ENCODE data around the gene KLK14. TPM values are rescaled to one million over a fixed set of nuclear protein-coding genes. Genes with fewer than 3 reads are reported as not detected.

KLK14 gene
- total and polyA plus RNA-seq, 10 of the 15 experiments (the other 5 are each of a cell fraction or from before 2014, with no cell fraction given), result not detected

DNA sequence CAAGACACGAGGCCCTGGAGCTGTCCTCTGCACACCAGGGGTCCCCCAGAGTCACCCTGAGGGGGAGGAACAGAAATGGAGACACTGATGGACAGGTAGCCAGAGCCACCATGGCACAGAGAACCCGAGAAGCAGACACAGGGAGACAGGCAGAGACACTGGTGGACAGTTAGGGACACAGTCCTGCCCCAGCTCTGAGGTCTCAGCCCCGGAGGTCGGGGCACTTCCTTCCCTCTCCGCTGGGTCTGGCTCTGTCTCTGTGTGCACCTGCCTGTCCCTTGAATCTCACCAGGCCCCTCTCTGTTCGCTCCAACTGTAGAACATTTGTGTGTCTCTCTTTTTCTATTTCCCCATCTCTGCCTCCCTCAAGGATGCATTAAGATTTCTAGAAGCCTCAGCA lies 4.6 kb downstream of the KLK14 start:
- Histone ChIP-seq H3K4me3 (no peak overlapping the region), H3K79me2 (ENCODE audit: control insufficient read depth, insufficient read depth, low read length) (no peaks in the 10 kb centered on the region), H3K4me2 (ENCODE audit: control insufficient read depth, insufficient read depth) (no peak overlapping the region), H3K4me1 (ENCODE audit: control insufficient read depth, insufficient read depth, low read length) (no peaks in the 10 kb centered on the region), H4K20me1 (ENCODE audit: control insufficient read depth, insufficient read depth) (no peaks in the 10 kb centered on the region), H2AFZ (ENCODE audit: control insufficient read depth, low read depth, low read length) (no peak overlapping the region), H3K9me3 (replicated peaks; ENCODE audit: control insufficient read depth, insufficient read depth, low read length) (no peaks in the 10 kb centered on the region), H3K27me3 (replicated peaks in 1 of 2; ENCODE audit: control insufficient read depth in 2 of 2, insufficient read depth in 2 of 2, low read length in 1 of 2) (no peaks in the 10 kb centered on the region), H3K27ac (ENCODE audit: control insufficient read depth, insufficient read depth) (no peak overlapping the region), H3K9ac (ENCODE audit: control insufficient read depth, insufficient read depth, low read length) (no peak overlapping the region), H3K36me3 (ENCODE audit: control insufficient read depth in 2 of 2, insufficient read depth in 2 of 2, low read length in 1 of 2) (no peaks in the 10 kb centered on the region)
- intact Hi-C loops (cut with micrococcal nuclease; ENCODE audit: unreplicated experiment) (no loop called here), in situ Hi-C loops (cut with MboI) (no loop called here)
- 16% methylated on average over 6 of the region's 6 CpGs for WGBS (ENCODE audit: insufficient coverage, insufficient replicate concordance, low lambda C conversion rate, missing lambda C conversion rate)
- ChIA-PET RAD21 (ENCODE audit: unreplicated experiment) (no interaction called here), POLR2A (no interaction called here), CTCF (no interaction called here), SMC1A (ENCODE audit: uncharacterized antibody, unreplicated experiment) (no interaction called here)
- ATAC-seq (no peak), FAIRE-seq (no peak), DNase-seq (ENCODE audit: low read depth, low spot score) (no peak)
- BruUV-seq (replicated peaks), result no TSS peak
- no peak for TF ChIP-seq NR2C2 (IDR thresholded peaks at IDR 0.05; ENCODE audit: borderline replicate concordance, control insufficient read depth, insufficient read length, low read depth)
- TF ChIP-seq SMC3 (IDR thresholded peaks at IDR 0.05; ENCODE audit: borderline replicate concordance, low read length), result no peak
- no peak for TF ChIP-seq ETV6 (conservative IDR thresholded peaks at IDR 0.05 in 1 of 2, IDR thresholded peaks at IDR 0.05 in 1 of 2; ENCODE audit: borderline replicate concordance in 1 of 2, low read depth in 1 of 2)
- TF ChIP-seq EGR1 (IDR thresholded peaks at IDR 0.05; ENCODE audit: borderline replicate concordance in 1 of 2, low read depth in 2 of 2, low read length in 2 of 2), result no peak
- no peak for TF ChIP-seq FOXM1 (IDR thresholded peaks at IDR 0.05; ENCODE audit: low read depth, low read length)
- no peak for TF ChIP-seq KDM1A (IDR thresholded peaks at IDR 0.05; ENCODE audit: borderline replicate concordance)
- no peak for TF ChIP-seq CEBPB (IDR thresholded peaks at IDR 0.05; ENCODE audit: borderline replicate concordance in 1 of 2, low read depth in 2 of 2, low read length in 2 of 2)
- no peak for TF ChIP-seq POLR2A (IDR thresholded peaks at IDR 0.05; ENCODE audit: low read depth, low read length)
- TF ChIP-seq GABPA (IDR thresholded peaks at IDR 0.05; ENCODE audit: low read depth), result no peak
- no peak for TF ChIP-seq CBX5 (IDR thresholded peaks at IDR 0.05; ENCODE audit: low read depth)
- TF ChIP-seq MEF2B (IDR thresholded peaks at IDR 0.05; ENCODE audit: partially characterized antibody, poor library complexity, severe bottlenecking), result no peak
- no peak for TF ChIP-seq ZNF274 (IDR thresholded peaks at IDR 0.05; ENCODE audit: insufficient read depth, insufficient read length)
- TF ChIP-seq, protein P1, sequence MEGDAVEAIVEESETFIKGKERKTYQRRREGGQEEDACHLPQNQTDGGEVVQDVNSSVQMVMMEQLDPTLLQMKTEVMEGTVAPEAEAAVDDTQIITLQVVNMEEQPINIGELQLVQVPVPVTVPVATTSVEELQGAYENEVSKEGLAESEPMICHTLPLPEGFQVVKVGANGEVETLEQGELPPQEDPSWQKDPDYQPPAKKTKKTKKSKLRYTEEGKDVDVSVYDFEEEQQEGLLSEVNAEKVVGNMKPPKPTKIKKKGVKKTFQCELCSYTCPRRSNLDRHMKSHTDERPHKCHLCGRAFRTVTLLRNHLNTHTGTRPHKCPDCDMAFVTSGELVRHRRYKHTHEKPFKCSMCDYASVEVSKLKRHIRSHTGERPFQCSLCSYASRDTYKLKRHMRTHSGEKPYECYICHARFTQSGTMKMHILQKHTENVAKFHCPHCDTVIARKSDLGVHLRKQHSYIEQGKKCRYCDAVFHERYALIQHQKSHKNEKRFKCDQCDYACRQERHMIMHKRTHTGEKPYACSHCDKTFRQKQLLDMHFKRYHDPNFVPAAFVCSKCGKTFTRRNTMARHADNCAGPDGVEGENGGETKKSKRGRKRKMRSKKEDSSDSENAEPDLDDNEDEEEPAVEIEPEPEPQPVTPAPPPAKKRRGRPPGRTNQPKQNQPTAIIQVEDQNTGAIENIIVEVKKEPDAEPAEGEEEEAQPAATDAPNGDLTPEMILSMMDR (IDR thresholded peaks at IDR 0.05 in 2 of 3, conservative IDR thresholded peaks at IDR 0.05 in 1 of 3; ENCODE audit: control insufficient read depth in 2 of 3, extremely low read depth in 1 of 3, insufficient read depth in 1 of 3, low read depth in 3 of 3, low read length in 3 of 3), result no peak
- TF ChIP-seq MEF2A (IDR thresholded peaks at IDR 0.05; ENCODE audit: insufficient read depth, low read depth, low read length), result no peak
- TF ChIP-seq, protein P2, sequence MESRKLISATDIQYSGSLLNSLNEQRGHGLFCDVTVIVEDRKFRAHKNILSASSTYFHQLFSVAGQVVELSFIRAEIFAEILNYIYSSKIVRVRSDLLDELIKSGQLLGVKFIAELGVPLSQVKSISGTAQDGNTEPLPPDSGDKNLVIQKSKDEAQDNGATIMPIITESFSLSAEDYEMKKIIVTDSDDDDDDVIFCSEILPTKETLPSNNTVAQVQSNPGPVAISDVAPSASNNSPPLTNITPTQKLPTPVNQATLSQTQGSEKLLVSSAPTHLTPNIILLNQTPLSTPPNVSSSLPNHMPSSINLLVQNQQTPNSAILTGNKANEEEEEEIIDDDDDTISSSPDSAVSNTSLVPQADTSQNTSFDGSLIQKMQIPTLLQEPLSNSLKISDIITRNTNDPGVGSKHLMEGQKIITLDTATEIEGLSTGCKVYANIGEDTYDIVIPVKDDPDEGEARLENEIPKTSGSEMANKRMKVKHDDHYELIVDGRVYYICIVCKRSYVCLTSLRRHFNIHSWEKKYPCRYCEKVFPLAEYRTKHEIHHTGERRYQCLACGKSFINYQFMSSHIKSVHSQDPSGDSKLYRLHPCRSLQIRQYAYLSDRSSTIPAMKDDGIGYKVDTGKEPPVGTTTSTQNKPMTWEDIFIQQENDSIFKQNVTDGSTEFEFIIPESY (IDR thresholded peaks at IDR 0.05), result no peak
- TF ChIP-seq, protein P3, sequence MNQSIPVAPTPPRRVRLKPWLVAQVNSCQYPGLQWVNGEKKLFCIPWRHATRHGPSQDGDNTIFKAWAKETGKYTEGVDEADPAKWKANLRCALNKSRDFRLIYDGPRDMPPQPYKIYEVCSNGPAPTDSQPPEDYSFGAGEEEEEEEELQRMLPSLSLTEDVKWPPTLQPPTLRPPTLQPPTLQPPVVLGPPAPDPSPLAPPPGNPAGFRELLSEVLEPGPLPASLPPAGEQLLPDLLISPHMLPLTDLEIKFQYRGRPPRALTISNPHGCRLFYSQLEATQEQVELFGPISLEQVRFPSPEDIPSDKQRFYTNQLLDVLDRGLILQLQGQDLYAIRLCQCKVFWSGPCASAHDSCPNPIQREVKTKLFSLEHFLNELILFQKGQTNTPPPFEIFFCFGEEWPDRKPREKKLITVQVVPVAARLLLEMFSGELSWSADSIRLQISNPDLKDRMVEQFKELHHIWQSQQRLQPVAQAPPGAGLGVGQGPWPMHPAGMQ (IDR thresholded peaks at IDR 0.05; ENCODE audit: borderline replicate concordance), result no peak
- TF ChIP-seq MXI1 (IDR thresholded peaks at IDR 0.05; ENCODE audit: low read depth, low read length), result no peak
- TF ChIP-seq RBBP5 (conservative IDR thresholded peaks at IDR 0.05), result no peak
- TF ChIP-seq ZZZ3 (IDR thresholded peaks at IDR 0.05; ENCODE audit: control insufficient read depth, insufficient read length, low read depth), result no peak
